HG03066 (cell line): Measurements from ENCODE around the gene NOP14.
"Not testable (repeated sequence)": the region's sequence is repeated elsewhere in the genome, so short reads cannot be mapped to it uniquely, and the experiment has no call there.

ENCODE experiments used
- ATAC-seq: cut with Tn5 transposase; IDR thresholded peaks from one replicate; pipeline ENCODE4 v1.9.1; 2021; ENCODE audit warnings: low read depth; ENCODE audit not compliant: unreplicated experiment

Gene NOP14

GRCh38 chr4:2943364-2944090 is 19.7 kb downstream of the NOP14 start:
- ATAC-seq, result no peak

GRCh38 chr4:2942532-2943363 is 20.5 kb downstream of the NOP14 start:
- ATAC-seq, result no peak

- no peak for ATAC-seq
Observed at GRCh38 chr4:2942037-2942531, 21.1 kb downstream of the NOP14 start.

DNA sequence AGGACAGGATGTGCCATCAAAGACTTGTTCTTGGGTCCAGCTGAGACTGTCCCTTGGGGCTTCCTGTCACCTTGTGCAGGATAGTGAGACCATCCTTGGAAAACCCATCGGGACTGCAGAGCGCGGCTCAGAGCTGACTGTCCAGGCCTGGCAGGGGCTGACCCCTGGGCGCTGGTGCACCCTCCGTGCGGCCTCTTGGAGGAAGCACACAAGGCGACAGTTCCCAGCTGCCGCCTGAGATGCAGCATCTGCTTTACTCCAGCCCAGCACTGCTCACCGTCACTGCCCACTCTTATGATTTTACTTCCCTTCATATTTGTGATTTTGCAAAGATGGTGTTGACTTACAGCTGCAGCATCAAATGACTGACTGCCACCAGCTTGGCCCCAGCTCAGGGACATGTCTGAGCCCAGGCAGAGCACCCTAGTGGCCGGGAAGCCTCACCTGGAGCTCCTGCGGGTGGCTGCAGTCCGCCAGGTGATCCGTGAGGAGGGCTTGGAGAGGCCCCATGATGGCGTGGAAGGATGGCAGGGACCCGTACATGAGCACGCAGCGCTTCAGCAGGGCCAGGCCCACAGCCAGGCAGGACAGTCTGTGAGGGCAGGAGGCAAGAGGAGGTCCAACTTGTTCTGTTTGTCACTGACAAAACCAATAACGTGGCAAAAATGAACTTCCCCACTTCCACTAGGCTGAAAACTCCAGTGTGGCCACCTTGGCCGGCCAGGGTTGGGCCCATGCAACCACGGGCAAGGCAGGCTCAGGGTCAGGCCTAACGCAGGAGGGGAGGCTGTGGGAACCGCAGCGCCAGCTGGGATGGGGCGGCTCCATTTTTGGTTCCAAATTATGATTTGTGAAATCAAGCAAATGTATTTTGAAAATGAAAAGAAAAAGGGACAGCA is 21.8 kb downstream of the NOP14 start:
- ATAC-seq, result no peak

GRCh38 chr4:2940267-2941137 is 22.7 kb downstream of the NOP14 start:
- no peak for ATAC-seq

DNA sequence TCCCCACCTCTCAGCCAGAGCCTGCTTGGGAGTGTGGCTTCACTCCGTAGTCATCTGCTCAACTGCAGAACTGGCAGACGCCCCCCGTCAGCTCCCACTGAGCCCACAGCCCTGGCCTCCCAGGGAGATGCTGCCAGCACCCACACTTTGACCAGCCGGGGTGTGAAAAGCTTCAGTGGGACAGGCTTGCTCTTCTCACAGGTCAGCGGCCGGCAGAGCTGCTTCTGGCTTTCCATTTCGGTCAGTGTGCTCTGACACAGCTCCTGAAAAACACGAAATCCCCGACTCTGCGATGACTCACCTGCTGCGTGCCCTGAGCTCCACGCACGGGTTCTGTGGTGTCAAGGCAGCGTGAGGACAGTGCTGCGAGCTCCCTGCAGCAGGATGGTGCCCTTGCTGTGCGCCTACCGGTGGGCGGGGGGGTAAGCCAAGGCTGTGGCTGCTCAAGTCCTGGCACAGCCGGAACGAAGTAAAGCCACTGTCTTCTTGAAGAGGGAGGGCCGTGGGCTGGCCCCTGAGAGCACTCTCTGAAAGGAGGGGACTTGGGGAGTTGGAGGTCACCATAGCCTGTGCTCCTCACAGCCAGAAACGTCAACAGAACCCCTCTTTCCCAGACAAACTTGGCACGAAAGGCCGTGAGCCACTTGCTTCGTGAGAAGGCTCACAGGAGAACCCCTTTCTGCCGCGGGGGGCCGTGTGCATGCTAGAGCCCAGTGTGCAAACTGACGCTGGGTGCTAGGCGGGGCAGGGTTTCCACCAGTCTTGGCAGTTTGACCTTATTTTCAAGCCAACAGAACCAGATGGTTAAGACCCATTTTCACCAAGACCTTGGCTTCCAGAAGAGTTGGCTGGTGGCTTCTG is 23.6 kb downstream of the NOP14 start:
- ATAC-seq, result no peak

DNA sequence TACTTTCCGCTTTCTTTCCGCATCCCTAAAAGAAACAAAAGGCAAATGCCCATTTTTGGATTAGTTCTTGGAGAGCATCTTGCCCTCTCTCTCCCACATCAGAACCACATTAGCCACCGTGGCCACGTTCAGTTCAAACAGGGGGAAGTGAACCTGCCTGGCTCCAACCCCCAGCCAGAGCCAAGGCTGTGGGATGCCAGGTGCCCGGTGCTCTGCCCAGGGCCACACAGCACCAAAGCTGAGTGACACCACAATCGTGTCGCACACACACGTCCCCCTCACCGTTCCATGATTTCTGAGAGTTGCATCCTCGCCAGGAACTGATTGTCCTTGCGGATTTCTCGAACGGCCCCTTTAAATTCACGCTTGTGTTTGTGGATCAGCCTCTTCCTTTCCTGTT is 24.3 kb downstream of the NOP14 start:
- ATAC-seq, result no peak

- not testable (repeated sequence) for ATAC-seq
Observed at GRCh38 chr4:2938411-2938810, 24.8 kb downstream of the NOP14 start.

DNA sequence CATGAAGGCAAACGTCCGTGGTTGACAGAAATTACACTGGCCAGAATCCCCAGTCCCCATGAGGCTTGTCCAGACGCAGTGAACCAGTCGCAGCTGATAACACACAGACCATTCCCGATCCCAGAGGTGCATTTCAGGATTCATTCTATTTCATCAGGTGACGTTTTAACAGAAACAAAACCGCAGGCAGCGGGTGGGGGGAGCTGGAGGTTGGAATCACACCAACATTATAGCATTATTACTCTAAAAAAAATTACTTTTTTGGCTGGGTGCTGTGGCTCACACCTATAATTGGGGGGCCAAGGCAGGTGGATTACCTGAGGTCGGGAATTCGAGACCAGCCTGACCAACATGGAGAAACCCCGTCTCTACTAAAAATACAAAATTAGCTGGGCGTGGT is 25.2 kb downstream of the NOP14 start:
- no peak for ATAC-seq

- peak; percentile 21 for ATAC-seq
Observed at GRCh38 chr4:2937146-2937857, 25.9 kb downstream of the NOP14 start.

GRCh38 chr4:2936773-2937145 is 26.4 kb downstream of the NOP14 start:
- ATAC-seq, result peak; percentile 40

DNA sequence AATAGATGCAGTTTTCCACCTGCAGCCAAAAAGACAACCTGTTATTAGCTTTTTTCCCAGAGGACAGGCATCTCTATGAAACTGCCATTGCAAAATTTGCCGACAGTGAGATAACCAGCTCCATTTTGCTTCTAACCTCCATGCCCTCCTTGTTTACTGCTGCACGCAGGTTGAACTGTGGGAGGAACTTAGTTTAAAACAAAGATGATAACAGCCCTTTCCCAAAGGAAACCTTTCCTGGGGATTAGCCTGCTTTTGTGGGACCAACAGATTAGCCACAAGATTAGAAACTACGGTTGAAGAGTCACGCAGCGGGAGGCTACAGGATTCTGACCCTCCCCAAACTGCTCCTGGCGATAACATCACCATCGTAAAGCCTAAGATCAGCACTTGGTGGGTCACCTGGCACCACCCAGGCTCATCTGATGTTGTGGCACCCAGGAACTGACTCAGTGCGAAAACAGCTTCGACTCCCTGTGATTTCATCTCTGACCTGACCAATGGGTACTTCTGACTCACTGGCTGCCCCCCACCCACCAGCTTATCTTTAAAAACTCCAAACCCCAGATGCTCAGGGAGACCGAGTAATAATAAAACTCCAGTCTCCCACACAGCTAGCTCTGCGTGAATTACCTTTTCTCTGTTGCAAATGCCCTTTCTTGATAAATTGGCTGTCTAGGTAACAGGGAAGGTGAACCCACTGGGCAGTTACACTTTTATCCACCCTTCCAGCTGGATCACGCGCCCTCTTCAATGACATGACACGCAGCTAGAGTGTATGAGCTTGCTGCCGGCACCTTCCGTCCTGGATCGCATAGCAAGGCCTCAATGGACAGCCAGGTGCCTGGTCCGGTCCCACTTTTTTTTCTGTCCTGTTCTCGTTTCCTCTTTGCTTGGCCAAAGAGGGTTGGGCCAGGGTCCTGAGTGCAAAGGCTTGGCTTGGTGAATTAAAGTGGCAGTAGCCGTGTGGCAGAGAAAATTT is 27.2 kb downstream of the NOP14 start:
- ATAC-seq, result no peak

- peak; percentile 39 for ATAC-seq
Observed at GRCh38 chr4:2934813-2935761, 28.1 kb downstream of the NOP14 start.

GRCh38 chr4:2934077-2934812 is 29.0 kb downstream of the NOP14 start:
- no peak for ATAC-seq

GRCh38 chr4:2933566-2934076 is 29.6 kb downstream of the NOP14 start:
- no peak for ATAC-seq
